Gastrocnemius medialis (tissue), 4 donors: ENCODE data around the gene ETS2.
"Not testable (repeated sequence)": the region's sequence is repeated elsewhere in the genome, so short reads cannot be mapped to it uniquely, and the experiment has no call there.

Source experiments
- POLR2A ChIP-seq, 2 donors: fragments of 450-650 bp; IDR thresholded peaks; one replicate each; pipeline ENCODE4 v1.6.1; 2017; ENCODE audit warnings: antibody characterized with exemption in 2 of 2, mild to moderate bottlenecking in 2 of 2, moderate library complexity in 2 of 2
- TF ChIP-seq, protein P1 (sequence below), 5 experiments: fragments of 450-650 bp in 3 of 5; fragments of 200-600 bp in 2 of 5; sonication (generic) in 2 of 5; IDR thresholded peaks in 4 of 5; conservative IDR thresholded peaks in 1 of 5; 1 replicate in 4 of 5; 2 replicates in 1 of 5; pipeline ENCODE4 v1.5.1; 2016 to 2019; ENCODE audit warnings: antibody characterized with exemption in 5 of 5, mild to moderate bottlenecking in 3 of 5, moderate library complexity in 3 of 5

DNA sequence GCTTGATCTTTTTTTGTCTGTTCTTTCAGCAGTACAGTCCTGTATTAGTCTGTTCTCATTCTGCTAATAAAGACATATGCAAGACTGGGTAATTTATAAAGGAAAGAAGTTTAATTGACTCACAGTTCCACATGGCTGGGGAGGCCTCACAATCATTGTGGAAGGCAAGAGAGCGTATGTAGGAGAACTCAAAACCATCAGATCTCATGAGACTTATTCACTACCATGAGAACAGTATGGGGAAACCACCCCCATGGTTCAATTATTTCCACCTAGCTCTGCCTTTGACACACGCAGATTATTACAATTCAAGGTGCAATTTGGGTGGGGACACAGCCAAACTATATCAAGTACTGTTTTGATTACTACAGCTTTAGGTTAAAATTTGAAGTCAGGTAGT, 39.6 kb downstream of the ETS2 start:
- TF ChIP-seq, protein P1, sequence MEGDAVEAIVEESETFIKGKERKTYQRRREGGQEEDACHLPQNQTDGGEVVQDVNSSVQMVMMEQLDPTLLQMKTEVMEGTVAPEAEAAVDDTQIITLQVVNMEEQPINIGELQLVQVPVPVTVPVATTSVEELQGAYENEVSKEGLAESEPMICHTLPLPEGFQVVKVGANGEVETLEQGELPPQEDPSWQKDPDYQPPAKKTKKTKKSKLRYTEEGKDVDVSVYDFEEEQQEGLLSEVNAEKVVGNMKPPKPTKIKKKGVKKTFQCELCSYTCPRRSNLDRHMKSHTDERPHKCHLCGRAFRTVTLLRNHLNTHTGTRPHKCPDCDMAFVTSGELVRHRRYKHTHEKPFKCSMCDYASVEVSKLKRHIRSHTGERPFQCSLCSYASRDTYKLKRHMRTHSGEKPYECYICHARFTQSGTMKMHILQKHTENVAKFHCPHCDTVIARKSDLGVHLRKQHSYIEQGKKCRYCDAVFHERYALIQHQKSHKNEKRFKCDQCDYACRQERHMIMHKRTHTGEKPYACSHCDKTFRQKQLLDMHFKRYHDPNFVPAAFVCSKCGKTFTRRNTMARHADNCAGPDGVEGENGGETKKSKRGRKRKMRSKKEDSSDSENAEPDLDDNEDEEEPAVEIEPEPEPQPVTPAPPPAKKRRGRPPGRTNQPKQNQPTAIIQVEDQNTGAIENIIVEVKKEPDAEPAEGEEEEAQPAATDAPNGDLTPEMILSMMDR (IDR thresholded peaks at IDR 0.05 in 4 of 5, conservative IDR thresholded peaks at IDR 0.05 in 1 of 5) = not testable (repeated sequence)
- TF ChIP-seq POLR2A (IDR thresholded peaks at IDR 0.05) = not testable (repeated sequence)
